ENCODE results near the gene CCDC91.
A peak's percentile ranks its signal among the peaks of the same experiment; 100 is the strongest.

CCDC91 gene

GRCh38 chr12:28543021-28543890, 353.0 kb downstream of the CCDC91 start:
- DNase-seq: no peak

DNA sequence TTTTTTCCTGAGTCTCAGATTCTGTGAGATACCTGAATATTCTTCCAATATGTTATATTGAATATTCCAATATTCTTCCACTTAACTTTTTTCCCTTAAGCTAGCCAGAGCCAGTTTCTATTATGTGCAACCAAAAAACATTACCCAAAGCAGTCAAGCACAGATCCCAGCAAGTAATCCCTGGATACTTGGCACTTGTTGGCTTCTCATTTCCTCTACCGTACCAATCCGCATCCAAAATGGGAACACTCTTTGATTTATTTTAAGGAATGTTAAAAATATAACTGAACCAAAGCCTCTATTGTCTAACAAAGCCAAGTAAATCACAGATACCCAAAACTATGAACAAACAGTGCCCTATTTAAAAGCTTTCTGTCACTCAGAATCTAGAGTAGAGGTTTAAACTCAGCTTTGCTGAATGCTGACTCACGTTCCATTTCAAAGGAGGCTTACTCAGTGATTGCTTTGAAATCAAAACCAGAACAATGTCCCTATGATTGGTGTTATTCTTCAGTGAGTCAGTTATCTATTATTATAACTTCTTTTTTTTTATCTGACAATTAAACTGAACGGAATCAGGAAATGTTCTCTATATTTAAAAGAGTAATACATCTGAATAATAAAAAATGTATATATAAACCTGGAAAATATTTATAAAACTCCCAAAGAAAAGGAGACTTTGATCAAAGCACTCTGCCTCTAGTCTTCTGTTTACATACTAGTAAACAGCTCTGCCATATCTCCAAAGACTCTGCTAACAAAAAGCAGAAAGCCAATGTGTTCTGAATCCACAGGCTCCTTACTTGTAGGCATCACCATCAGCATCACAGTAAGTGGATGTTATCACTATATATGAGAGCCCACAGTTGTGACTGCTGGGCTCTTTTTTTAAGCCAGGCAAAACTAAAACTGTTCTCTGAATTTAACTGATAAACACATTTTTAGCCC, 360.8 kb downstream of the CCDC91 start:
- peak in 1 of 3 experiments; percentile 12 for DNase-seq

DNA sequence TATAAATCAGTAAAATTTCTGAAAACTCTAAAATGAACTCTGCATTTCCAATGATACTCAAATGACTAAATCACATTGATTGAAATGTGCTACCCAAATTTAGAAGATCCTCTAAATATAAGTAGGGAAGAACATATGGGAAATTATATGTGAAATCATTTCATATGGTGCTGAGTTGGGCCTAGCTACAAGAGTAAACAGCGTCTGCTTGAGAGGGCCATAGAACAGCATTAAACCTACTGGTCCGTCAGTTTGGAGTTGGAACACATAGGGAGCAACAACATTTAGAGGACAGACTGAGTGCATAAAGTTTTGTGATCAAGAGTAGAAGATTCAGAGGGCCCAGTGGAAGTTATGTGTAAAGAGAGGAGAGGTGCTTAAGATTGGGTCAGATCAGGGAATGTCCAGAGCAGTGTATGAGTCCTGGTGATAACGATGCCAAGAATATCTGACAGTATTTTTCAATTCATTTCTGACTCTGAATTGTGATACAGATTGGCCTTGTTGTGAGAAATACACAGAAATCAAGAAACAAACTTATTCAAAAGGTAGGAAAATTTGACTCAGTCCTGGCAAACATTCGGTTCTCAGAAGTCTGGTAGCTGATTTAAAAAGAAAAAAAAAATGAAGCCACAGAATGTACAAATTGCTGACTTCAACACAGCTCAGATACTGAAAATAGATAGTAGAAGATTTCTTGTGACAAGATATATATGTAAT, 362.2 kb downstream of the CCDC91 start:
- no peak for DNase-seq

DNA sequence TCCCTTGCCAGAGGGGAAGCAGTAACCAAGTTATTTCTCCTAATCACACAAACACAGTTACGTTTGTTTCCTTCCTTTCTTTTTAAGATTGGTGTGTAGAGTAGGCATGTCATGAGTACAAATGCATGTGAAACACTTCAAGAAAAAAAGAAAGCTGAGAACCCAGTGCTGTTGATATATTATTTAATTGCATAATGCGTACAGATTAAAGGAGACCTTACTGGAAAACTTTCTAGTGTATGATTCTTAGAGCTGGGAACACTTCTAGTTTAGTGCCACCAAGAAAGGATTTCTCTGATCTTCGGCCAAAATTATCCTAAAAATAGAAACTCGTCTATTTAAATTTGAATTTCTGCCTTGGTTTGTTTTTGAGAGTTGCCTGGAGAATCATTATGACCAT, 365.5 kb downstream of the CCDC91 start:
- no peak for DNase-seq

GRCh38 chr12:28558250-28558649, 368.0 kb downstream of the CCDC91 start:
- DNase-seq: no peak

GRCh38 chr12:28563286-28563685, 373.0 kb downstream of the CCDC91 start:
- DNase-seq: no peak

DNA sequence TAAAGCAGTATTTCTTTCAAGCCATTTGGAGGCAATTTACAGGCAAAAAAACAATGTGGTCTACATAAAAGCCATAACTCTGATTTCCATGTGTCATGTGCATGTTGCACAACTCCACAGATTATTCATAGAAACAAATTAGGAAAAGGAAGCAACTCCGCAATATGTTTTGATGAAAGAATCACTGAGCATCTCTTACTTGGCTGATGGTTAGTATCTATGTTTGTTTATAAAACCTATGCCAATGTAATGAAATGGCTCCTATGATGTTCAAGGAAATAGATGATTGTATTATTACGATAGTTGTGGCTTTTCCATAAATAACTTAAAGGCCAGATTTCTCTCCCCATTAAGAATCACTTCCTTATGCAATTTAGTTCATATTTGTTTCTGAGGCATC, 373.7 kb downstream of the CCDC91 start:
- DNase-seq: no peak

- no peak for DNase-seq
Measured at GRCh38 chr12:28568118-28568517, 377.9 kb downstream of the CCDC91 start.

- DNase-seq: no peak
Measured at GRCh38 chr12:28568704-28569103, 378.4 kb downstream of the CCDC91 start.

DNA sequence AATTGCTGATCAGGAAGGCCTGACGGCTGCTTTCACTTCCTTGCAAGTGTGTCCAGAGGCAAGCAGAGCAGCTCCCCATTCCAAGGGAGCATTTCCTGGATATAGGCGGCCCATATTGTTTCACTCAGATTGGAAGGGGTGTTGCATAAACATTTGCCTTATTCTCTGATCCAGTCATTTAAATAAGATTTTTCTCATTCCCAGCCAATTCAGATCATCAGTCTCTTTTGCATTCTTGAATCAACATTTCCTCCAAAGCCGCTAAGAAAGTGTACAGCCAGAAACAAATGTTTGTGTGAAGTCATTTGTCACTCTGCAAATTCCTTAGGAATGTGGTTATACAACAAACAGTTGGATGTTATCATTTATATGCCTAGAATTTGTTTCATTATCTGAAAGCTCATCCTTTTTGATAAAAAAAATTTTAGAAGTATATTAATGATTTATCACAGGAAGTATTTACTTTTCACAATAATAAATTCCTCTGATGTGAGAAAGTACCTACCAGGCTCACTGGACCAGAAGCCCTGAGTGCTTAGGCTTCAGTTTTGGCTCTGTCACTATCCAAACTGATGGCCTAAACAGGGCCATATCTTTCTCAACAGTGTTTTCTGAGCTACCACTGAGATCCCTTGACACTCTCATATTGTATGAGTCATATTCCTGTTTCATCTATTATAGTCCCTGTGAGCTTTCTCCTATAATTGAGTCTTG, 379.6 kb downstream of the CCDC91 start:
- no peak for DNase-seq

- no peak for DNase-seq
Measured at GRCh38 chr12:28570811-28571210, 380.6 kb downstream of the CCDC91 start.

DNA sequence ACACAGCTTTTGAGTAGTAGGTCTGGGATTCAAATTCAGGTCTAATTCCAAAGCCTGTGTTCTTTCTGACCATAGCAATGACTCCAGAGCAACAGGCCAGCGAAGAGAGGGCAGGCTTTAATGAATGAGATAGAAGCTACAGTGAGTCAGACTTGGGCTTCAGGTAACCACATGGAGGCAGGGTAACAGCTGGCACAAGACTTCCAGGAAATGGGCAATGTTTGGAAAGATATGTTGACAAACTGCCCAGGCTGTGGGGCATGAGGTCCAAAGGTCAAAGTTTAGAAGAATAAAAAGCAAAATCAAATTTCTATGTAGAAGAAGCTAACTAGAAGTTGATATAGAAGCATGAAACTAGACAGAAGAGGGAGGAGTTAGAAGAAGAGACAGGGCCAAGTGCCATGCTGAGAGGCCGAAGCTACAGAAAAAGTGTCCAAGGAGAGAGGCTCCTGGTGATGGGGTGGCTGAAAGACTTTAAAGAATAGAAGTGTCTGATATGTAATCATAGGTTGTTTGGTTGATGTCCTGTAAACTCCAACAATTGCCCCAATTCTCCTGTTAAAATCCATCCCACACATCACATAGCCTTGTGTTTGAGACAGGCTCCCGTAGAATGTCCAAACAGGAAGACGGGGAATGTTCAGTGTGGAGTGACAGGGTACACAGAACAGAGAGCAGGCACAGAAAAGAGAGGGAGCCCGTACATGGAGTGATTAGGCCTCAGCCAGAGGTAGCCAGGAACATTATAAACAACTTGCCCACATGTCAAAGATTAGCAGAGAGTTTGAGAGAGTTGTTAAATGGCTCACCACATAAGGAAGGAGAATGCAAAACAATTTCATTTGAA, 384.7 kb downstream of the CCDC91 start:
- no peak for DNase-seq

DNA sequence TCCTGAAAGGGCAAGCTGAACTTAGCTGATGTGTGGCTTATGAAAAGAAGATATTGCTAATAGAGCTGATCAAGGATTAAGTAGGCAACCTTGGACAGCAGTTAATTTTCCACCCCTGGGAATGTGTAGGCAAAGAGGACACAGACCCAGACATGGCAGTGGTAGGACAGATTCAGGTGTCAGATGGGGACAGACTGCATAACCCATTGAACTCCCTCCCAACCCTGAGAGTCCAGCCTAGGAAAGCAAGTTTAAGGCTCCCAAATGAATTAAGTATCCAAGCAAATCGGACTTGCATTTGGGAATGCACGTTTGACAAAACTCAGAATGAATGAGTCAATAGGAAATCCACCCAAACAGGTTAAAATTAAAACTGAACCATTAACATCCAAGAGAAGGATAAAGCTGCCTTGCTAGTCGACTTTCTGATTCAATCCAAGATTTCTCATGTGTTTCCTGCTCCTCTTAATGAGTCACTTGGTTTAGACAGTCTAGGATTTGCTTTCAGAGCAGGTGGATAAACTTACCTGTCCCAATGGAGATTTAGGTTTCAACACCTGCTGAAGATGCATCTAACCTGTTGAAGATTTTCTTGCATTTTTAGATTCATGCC, 385.4 kb downstream of the CCDC91 start:
- no peak for DNase-seq

DNA sequence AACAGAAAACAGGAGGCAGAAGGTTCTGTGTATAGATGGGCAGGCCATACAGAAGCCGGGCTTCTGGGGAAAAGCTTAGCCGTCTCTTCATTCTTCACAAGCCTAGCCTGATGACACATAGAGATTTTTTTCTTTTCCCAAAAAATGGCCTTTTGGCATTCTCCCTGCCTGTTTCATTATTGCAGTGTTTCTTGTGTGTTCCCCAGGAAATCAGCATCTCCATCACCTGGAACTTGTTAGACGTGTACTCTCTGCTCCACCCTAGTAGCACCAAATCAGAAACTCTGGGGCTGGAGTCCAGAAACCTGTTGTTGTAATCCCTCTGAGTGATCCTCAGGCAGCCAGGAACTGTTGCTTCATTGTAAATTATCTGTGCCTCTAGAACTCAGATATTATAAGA, 388.1 kb downstream of the CCDC91 start:
- no peak for DNase-seq

DNA sequence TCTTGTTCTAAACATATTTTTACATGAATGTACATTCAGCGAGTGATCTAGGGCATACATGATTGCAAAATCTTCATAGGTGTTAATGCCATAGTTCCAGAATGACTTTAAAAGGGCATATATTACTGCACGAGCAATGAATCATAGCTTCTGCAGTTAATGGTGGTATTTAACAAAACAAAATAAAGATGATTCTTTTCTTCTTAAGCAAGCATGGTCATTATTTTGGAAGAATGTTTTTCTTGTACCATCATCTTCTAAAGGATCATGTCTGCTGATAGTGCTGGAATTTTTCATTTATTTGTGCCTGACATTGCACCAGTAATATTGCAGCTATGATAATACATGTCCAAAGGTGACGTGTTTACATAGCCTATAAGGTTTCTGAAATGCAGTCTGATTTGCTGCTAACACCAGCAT, 388.6 kb downstream of the CCDC91 start:
- no peak for DNase-seq

DNA sequence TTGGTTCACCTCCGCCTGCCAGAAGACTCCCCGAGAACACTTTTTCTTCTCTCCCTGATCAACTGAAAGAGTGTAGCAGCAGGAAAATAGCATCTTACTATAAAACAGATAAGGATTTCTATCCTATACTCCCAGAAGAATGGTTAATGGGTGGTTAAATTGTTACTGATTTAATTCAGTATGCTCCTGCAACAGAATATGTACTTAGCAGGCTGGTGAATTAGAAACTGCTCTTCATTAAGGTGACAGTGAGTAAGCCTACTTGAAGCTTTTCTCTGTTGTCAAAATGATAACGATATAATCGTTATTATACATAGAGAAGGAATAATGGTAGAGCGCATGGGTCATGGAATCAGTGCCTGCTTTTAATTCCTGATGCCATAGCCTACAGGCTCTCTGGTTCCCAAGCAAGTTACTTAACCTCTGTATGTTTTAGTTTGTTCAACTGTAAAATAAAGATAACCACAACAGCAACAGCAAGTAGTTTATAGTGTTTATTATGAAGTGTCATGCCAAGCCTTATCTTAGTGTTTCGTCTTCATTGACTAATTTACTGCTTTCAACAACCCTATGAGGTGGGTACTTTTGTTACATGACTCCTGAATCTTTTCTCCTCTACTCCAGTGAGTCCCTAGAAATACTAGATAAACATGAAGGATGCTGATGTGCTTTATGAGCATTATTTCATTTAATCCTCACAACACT, 392.6 kb downstream of the CCDC91 start:
- peak in 1 of 3 experiments; percentile 6 for DNase-seq

- DNase-seq: peak in 1 of 3 experiments; percentile 72
Measured at GRCh38 chr12:28583701-28584261, 393.5 kb downstream of the CCDC91 start.

DNA sequence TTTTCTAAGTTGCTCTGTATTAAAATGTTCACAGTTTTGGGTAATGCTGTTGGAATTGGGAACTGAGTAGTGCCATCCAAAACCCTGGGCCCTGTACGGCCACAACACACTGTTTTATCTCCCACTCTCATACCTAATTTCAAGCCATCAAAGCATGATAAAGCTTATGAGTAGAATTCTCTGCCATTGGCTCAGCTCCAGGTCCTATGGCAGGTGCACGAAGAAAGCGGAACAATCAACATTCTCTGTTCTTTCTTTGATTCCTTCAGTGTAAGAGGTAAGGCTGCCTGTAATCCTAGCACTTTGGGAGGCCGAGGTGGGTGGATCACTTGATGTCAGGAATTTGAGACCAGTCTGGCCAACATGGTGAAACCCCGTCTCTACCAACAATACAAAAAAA, 394.9 kb downstream of the CCDC91 start:
- DNase-seq: peak in 1 of 3 experiments; percentile 44

DNA sequence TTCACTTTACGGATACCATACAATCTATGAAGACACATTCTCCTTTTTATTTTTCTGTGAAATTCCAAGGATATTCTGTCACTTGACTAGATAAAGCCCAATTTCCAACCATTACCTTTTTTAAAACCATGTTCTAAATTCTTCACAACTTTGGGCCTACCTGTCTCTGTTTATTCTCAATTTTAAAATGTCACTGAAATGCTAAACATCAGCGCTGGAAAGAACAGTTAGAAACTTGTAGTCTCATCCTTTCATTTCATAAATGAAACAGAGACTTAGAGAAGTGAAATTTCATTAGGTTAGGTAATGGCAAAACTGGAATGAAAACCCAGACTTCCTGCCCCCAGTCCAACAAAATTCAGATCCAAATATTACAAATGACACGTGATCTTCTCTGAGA, 396.2 kb downstream of the CCDC91 start:
- DNase-seq: no peak

- DNase-seq: no peak
Measured at GRCh38 chr12:28591831-28592230, 401.6 kb downstream of the CCDC91 start.
